ENCODE results near the gene PAFAH1B1. TPM values are rescaled to one million over a fixed set of nuclear protein-coding genes. Genes with fewer than 3 reads are reported as not detected.
"Not testable (repeated sequence)": the region's sequence is repeated elsewhere in the genome, so short reads cannot be mapped to it uniquely, and the experiment has no call there.

The PAFAH1B1 gene
- total RNA-seq (100 to 1,000 TPM in 3 of 4 donors, 10 to 100 TPM in 1; 97.6 to 139 (median 106) TPM), polyA plus RNA-seq (10 to 100 TPM; 35.4 to 63.8 (median 53.4) TPM)

GRCh38 chr17:2592971-2593820, at the start of gene PAFAH1B1:
TSS of gene PAFAH1B1 (plus strand) at chr17:2593654. CDS start at chr17:2638289, 44,635 bp downstream.
- intact Hi-C loops (cut with DNase I), result loop anchor here (2.0 to 10.0 kb wide), 3 partner anchors 82 to 412 kb away; partner anchors contain the start of gene METTL16
- peak in 1 of 4 donors; percentile 5 for TF ChIP-seq EP300 (IDR thresholded peaks at IDR 0.05)
- TF ChIP-seq POLR2A (IDR thresholded peaks at IDR 0.05), result peak; percentile 26 to 31
- no peak for TF ChIP-seq CTCF (IDR thresholded peaks at IDR 0.05)
- peak; percentile 74 to 94 (median 87) for TF ChIP-seq POLR2AphosphoS5 (IDR thresholded peaks at IDR 0.05)
- peak within 1 kb of the TSS; percentile 97 to 99 (median 99) for H3K27ac ChIP-seq

GRCh38 chr17:2545393-2545792, 48.1 kb upstream of the PAFAH1B1 start:
- WGBS, 2 donors, result 37 to 86% methylated on average over 7 of the region's 7 CpGs
- no peak for DNase-seq
- H3K27me3 ChIP-seq, result peaks cover 0 to 4% (median 0%) of the 10 kb centered on the region in 3 donors
- no peaks in the 10 kb centered on the region for H3K9me3 ChIP-seq
- H3K36me3 ChIP-seq, result no peaks in the 10 kb centered on the region
- intact Hi-C loops (cut with DNase I), result no loop called here
- no peak overlapping the region for H3K27ac ChIP-seq
- TF ChIP-seq POLR2A (IDR thresholded peaks at IDR 0.05), result no peak
- TF ChIP-seq EP300 (IDR thresholded peaks at IDR 0.05), result no peak
- no peak for TF ChIP-seq CTCF (IDR thresholded peaks at IDR 0.05)
- TF ChIP-seq POLR2AphosphoS5 (IDR thresholded peaks at IDR 0.05), result no peak
- no peaks in the 10 kb centered on the region for H3K4me1 ChIP-seq
- no peak overlapping the region for H3K4me3 ChIP-seq

More at GRCh38 chr17:2592971-2593820, at the start of gene PAFAH1B1:
- Histone ChIP-seq H3K27me3 (no peaks in the 10 kb centered on the region), H3K4me1 (peaks cover 0 to 46% (median 40%) of the 10 kb centered on the region in 4 donors), H3K9me3 (no peaks in the 10 kb centered on the region), H3K36me3 (no peaks in the 10 kb centered on the region), H3K4me3 (peak within 1 kb of the TSS; percentile 70 to 98 (median 84))
- DNase-seq, result peak; percentile 94
- WGBS, 2 donors, result 0% methylated on average over 86 of the region's 86 CpGs

GRCh38 chr17:2547176-2547575, 46.3 kb upstream of the PAFAH1B1 start:
- Histone ChIP-seq H3K27ac (no peak overlapping the region), H3K4me3 (no peak overlapping the region), H3K36me3 (no peaks in the 10 kb centered on the region), H3K27me3 (peaks cover 0 to 22% (median 0%) of the 10 kb centered on the region in 3 donors), H3K4me1 (no peaks in the 10 kb centered on the region), H3K9me3 (no peaks in the 10 kb centered on the region)
- intact Hi-C loops (cut with DNase I), result no loop called here
- 70 to 84% methylated on average over 9 of the region's 9 CpGs for WGBS, 2 donors
- TF ChIP-seq POLR2AphosphoS5 (IDR thresholded peaks at IDR 0.05), result no peak
- TF ChIP-seq EP300 (IDR thresholded peaks at IDR 0.05), result no peak
- no peak for TF ChIP-seq POLR2A (IDR thresholded peaks at IDR 0.05)
- no peak for TF ChIP-seq CTCF (IDR thresholded peaks at IDR 0.05)
- DNase-seq, result no peak

- intact Hi-C loops (cut with DNase I); H3K9me3 ChIP-seq; H3K27ac ChIP-seq; DNase-seq; H3K4me1 ChIP-seq; H3K36me3 ChIP-seq; H3K4me3 ChIP-seq: not testable (repeated sequence)
- WGBS, 2 donors, result 32 to 77% methylated on average over 9 of the region's 9 CpGs
- peaks cover 0 to 26% (median 0%) of the 10 kb centered on the region in 3 donors for H3K27me3 ChIP-seq
These were observed 45.4 kb upstream of the PAFAH1B1 start for GRCh38 chr17:2548026-2548425.

- WGBS, 2 donors, result 84 to 89% methylated on average over 8 of the region's 8 CpGs
- intact Hi-C loops (cut with DNase I), result no loop called here
- TF ChIP-seq POLR2AphosphoS5 (IDR thresholded peaks at IDR 0.05), result no peak
- no peak for TF ChIP-seq POLR2A (IDR thresholded peaks at IDR 0.05)
- no peak for TF ChIP-seq CTCF (IDR thresholded peaks at IDR 0.05)
- TF ChIP-seq EP300 (IDR thresholded peaks at IDR 0.05), result no peak
These were observed 43.9 kb upstream of the PAFAH1B1 start for GRCh38 chr17:2549392-2550211.

More at GRCh38 chr17:2549392-2550211, 43.9 kb upstream of the PAFAH1B1 start:
- H3K27ac ChIP-seq, result no peak overlapping the region
- H3K4me1 ChIP-seq, result no peaks in the 10 kb centered on the region
- no peak for DNase-seq
- H3K9me3 ChIP-seq, result no peaks in the 10 kb centered on the region
- H3K27me3 ChIP-seq, result peaks cover 0 to 26% (median 0%) of the 10 kb centered on the region in 3 donors
- no peaks in the 10 kb centered on the region for H3K36me3 ChIP-seq
- no peak overlapping the region for H3K4me3 ChIP-seq
